WTC11 (cell line): ENCODE data around the gene SIK2. TPM values are rescaled to one million over a fixed set of nuclear protein-coding genes. Genes with fewer than 3 reads are reported as not detected.

Source experiments
- ATAC-seq: fragments of 200-7000 bp; cut with Tn5 transposase; 2 replicates; pipeline ENCODE4 v1.10.0; 2021; ENCODE audit warnings: mild to moderate bottlenecking, moderate library complexity
- CTCF ChIA-PET: fragments of 300-600 bp; sonication (Branson Sonifier 250); formaldehyde crosslinking; loops from one replicate; lab custom pipeline; 2021; ENCODE audit warnings: antibody characterized with exemption; lab: Charles Lee
- POLR2A ChIA-PET: fragments of 350-600 bp; sonication (Branson Sonifier 250); formaldehyde crosslinking; loops from one replicate; lab custom pipeline; 2021; ENCODE audit warnings: antibody characterized with exemption; lab: Charles Lee
- DNase-seq: peaks from one replicate; pipeline ENCODE4 v3.0.0; 2021; ENCODE audit warnings: low spot score
- H3K27ac Mint-ChIP-seq: 2 replicates; pipeline ENCODE4 v1.8.0; 2021; ENCODE audit warnings: mixed read lengths
- H3K27me3 Mint-ChIP-seq: 2 replicates; pipeline ENCODE4 v1.8.0; 2021; ENCODE audit warnings: low read depth, mild to moderate bottlenecking, moderate library complexity, mixed read lengths
- H3K36me3 Mint-ChIP-seq: 2 replicates; pipeline ENCODE4 v1.8.0; 2021; ENCODE audit warnings: mixed read lengths
- H3K4me1 Mint-ChIP-seq: 2 replicates; pipeline ENCODE4 v1.8.0; 2022; ENCODE audit warnings: mixed read lengths
- H3K4me3 Mint-ChIP-seq: 2 replicates; pipeline ENCODE4 v1.8.0; 2021; ENCODE audit warnings: mild to moderate bottlenecking, moderate library complexity, mixed read lengths
- H3K9me3 Mint-ChIP-seq: 2 replicates; pipeline ENCODE4 v1.8.0; 2021; ENCODE audit warnings: mixed read lengths
- CREB1 ChIP-seq: sonication (generic); formaldehyde crosslinking; IDR thresholded peaks from 2 replicates; pipeline ENCODE4 v1.8.0; 2023; ENCODE audit warnings: mild to moderate bottlenecking, missing genetic modification reagents
- FOXP1 ChIP-seq: sonication (generic); formaldehyde crosslinking; IDR thresholded peaks from 2 replicates; pipeline ENCODE4 v1.8.0; 2022; ENCODE audit warnings: missing genetic modification reagents, mild to moderate bottlenecking, moderate library complexity, borderline replicate concordance
- MXD4 ChIP-seq: fragments of 250-450 bp; sonication (Bioruptor Pico); IDR thresholded peaks from 2 replicates; pipeline ENCODE4 v1.8.0; 2021; ENCODE audit warnings: mild to moderate bottlenecking, moderate library complexity, borderline replicate concordance
- NR2C2 ChIP-seq: sonication (generic); formaldehyde crosslinking; IDR thresholded peaks from 2 replicates; pipeline ENCODE4 v1.8.0; 2022; ENCODE audit warnings: mild to moderate bottlenecking, missing genetic modification reagents
- NR3C1 ChIP-seq: sonication (generic); formaldehyde crosslinking; conservative IDR thresholded peaks from 2 replicates; pipeline ENCODE4 v1.8.1; 2023; ENCODE audit warnings: low read depth, mild to moderate bottlenecking, missing genetic modification reagents
- TEAD4 ChIP-seq: sonication (generic); formaldehyde crosslinking; IDR thresholded peaks from 2 replicates; pipeline ENCODE4 v1.8.0; 2022; ENCODE audit warnings: mild to moderate bottlenecking, missing genetic modification reagents
- TP53 ChIP-seq: sonication (generic); formaldehyde crosslinking; IDR thresholded peaks from 2 replicates; pipeline ENCODE4 v1.8.1; 2023; ENCODE audit warnings: mild to moderate bottlenecking, missing genetic modification reagents
- ZNF396 ChIP-seq: fragments of 250-450 bp; sonication (Bioruptor Pico); IDR thresholded peaks from 2 replicates; pipeline ENCODE4 v1.8.0; 2021; ENCODE audit warnings: mild to moderate bottlenecking, moderate library complexity, borderline replicate concordance
- total RNA-seq: library from RNA; stranded (reverse); gene quantifications from 3 replicates; pipeline ENCODE4 v1.2.3, GENCODE V29; 2021
- TF ChIP-seq, protein P1 (sequence below): sonication (generic); formaldehyde crosslinking; IDR thresholded peaks from 2 replicates; pipeline ENCODE4 v1.8.0; 2023; ENCODE audit warnings: missing genetic modification reagents, mild to moderate bottlenecking, borderline replicate concordance
- TF ChIP-seq, protein P2 (sequence below): fragments of 250-450 bp; sonication (Bioruptor Pico); IDR thresholded peaks from 2 replicates; pipeline ENCODE4 v1.9.0; 2021; ENCODE audit warnings: mild to moderate bottlenecking, borderline replicate concordance
- TF ChIP-seq, protein P3 (sequence below): sonication (generic); formaldehyde crosslinking; conservative IDR thresholded peaks from 2 replicates; pipeline ENCODE4 v1.8.1; 2022; ENCODE audit warnings: mild to moderate bottlenecking, missing genetic modification reagents
- TF ChIP-seq, protein P4 (sequence below): sonication (generic); formaldehyde crosslinking; IDR thresholded peaks from 2 replicates; pipeline ENCODE4 v1.8.0; 2022; ENCODE audit warnings: mild to moderate bottlenecking, missing genetic modification reagents
- TF ChIP-seq, protein P5 (sequence below): sonication (generic); formaldehyde crosslinking; IDR thresholded peaks from 2 replicates; pipeline ENCODE4 v1.8.0; 2022; ENCODE audit warnings: mild to moderate bottlenecking, missing genetic modification reagents
- TF ChIP-seq, protein P6 (sequence below): sonication (generic); formaldehyde crosslinking; IDR thresholded peaks from 2 replicates; pipeline ENCODE4 v1.8.0; 2022; ENCODE audit warnings: mild to moderate bottlenecking, missing genetic modification reagents
- TF ChIP-seq, protein P7 (sequence below): sonication (generic); formaldehyde crosslinking; IDR thresholded peaks from 2 replicates; pipeline ENCODE4 v1.8.1; 2022; ENCODE audit warnings: low read depth, mild to moderate bottlenecking, moderate library complexity, missing genetic modification reagents, borderline replicate concordance

Gene SIK2
- total RNA-seq, 1 experiment from 2014 or later = 7.2 TPM

DNA sequence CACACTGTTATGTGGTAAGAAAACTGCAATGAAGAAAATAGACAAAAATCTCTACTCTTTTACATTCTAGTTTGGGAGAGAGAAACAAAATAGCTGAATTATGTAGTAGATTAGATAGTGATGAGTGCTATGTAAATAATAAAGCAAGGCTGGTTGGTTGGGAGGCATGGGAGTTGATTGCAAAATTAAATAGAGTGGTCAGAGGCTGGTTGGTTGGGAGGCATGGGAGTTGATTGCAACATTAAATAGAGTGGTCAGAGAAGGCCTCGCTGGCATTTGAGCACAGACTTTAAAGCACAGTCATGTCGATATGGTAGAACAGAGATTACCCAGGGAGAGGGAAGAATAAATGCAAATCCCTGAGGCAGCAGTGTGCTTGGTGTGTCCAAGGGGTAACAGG lies 22.4 kb downstream of the SIK2 start (continued):
- TF ChIP-seq, protein P1, sequence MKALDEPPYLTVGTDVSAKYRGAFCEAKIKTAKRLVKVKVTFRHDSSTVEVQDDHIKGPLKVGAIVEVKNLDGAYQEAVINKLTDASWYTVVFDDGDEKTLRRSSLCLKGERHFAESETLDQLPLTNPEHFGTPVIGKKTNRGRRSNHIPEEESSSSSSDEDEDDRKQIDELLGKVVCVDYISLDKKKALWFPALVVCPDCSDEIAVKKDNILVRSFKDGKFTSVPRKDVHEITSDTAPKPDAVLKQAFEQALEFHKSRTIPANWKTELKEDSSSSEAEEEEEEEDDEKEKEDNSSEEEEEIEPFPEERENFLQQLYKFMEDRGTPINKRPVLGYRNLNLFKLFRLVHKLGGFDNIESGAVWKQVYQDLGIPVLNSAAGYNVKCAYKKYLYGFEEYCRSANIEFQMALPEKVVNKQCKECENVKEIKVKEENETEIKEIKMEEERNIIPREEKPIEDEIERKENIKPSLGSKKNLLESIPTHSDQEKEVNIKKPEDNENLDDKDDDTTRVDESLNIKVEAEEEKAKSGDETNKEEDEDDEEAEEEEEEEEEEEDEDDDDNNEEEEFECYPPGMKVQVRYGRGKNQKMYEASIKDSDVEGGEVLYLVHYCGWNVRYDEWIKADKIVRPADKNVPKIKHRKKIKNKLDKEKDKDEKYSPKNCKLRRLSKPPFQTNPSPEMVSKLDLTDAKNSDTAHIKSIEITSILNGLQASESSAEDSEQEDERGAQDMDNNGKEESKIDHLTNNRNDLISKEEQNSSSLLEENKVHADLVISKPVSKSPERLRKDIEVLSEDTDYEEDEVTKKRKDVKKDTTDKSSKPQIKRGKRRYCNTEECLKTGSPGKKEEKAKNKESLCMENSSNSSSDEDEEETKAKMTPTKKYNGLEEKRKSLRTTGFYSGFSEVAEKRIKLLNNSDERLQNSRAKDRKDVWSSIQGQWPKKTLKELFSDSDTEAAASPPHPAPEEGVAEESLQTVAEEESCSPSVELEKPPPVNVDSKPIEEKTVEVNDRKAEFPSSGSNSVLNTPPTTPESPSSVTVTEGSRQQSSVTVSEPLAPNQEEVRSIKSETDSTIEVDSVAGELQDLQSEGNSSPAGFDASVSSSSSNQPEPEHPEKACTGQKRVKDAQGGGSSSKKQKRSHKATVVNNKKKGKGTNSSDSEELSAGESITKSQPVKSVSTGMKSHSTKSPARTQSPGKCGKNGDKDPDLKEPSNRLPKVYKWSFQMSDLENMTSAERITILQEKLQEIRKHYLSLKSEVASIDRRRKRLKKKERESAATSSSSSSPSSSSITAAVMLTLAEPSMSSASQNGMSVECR (CRISPR knock-in tag) = no peak
- TF ChIP-seq MXD4 (CRISPR knock-in tag) (no peak), TP53 (CRISPR knock-in tag) (no peak)
- TF ChIP-seq, all 79 proteins: peak for 0

DNA sequence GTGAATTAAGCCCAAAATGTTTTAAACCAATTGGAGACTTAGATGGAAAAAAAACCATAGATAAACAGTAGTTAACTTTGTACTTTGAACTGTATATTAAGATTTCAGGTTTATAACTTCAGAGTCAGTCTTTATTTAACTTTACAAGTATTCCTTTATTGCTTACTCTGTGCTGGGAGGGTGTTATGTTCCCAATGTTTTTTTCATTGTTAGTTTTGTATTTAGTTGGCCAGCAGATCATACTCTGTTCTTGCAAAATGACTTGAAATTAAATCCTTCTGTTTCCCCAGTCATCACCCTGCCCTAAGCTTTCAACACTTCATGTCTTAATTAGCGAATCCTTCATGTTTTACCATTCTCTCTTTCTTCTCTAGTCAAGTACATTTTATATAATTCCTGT lies 25.3 kb downstream of the SIK2 start:
- H3K9me3 Mint-ChIP-seq = peaks cover 7% of the 10 kb centered on the region
- no peak overlapping the region for H3K4me3 Mint-ChIP-seq
- ChIA-PET CTCF (no interaction called here), POLR2A (no interaction called here)
- ATAC-seq (no peak), DNase-seq (no peak)
- H3K27me3 Mint-ChIP-seq = no peaks in the 10 kb centered on the region
- TF ChIP-seq FOXP1 (CRISPR knock-in tag) (no peak), ZNF396 (no peak), TEAD4 (CRISPR knock-in tag) (no peak), MXD4 (CRISPR knock-in tag) (no peak)
- TF ChIP-seq, protein P2, sequence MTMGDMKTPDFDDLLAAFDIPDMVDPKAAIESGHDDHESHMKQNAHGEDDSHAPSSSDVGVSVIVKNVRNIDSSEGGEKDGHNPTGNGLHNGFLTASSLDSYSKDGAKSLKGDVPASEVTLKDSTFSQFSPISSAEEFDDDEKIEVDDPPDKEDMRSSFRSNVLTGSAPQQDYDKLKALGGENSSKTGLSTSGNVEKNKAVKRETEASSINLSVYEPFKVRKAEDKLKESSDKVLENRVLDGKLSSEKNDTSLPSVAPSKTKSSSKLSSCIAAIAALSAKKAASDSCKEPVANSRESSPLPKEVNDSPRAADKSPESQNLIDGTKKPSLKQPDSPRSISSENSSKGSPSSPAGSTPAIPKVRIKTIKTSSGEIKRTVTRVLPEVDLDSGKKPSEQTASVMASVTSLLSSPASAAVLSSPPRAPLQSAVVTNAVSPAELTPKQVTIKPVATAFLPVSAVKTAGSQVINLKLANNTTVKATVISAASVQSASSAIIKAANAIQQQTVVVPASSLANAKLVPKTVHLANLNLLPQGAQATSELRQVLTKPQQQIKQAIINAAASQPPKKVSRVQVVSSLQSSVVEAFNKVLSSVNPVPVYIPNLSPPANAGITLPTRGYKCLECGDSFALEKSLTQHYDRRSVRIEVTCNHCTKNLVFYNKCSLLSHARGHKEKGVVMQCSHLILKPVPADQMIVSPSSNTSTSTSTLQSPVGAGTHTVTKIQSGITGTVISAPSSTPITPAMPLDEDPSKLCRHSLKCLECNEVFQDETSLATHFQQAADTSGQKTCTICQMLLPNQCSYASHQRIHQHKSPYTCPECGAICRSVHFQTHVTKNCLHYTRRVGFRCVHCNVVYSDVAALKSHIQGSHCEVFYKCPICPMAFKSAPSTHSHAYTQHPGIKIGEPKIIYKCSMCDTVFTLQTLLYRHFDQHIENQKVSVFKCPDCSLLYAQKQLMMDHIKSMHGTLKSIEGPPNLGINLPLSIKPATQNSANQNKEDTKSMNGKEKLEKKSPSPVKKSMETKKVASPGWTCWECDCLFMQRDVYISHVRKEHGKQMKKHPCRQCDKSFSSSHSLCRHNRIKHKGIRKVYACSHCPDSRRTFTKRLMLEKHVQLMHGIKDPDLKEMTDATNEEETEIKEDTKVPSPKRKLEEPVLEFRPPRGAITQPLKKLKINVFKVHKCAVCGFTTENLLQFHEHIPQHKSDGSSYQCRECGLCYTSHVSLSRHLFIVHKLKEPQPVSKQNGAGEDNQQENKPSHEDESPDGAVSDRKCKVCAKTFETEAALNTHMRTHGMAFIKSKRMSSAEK = no peak
- TF ChIP-seq, protein P3, sequence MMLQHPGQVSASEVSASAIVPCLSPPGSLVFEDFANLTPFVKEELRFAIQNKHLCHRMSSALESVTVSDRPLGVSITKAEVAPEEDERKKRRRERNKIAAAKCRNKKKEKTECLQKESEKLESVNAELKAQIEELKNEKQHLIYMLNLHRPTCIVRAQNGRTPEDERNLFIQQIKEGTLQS (CRISPR knock-in tag) = no peak
- TF ChIP-seq, protein P4, sequence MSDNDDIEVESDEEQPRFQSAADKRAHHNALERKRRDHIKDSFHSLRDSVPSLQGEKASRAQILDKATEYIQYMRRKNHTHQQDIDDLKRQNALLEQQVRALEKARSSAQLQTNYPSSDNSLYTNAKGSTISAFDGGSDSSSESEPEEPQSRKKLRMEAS (CRISPR knock-in tag) = no peak
- H3K4me1 Mint-ChIP-seq = no peaks in the 10 kb centered on the region
- peaks cover 8% of the 10 kb centered on the region for H3K36me3 Mint-ChIP-seq
- no peak overlapping the region for H3K27ac Mint-ChIP-seq

DNA sequence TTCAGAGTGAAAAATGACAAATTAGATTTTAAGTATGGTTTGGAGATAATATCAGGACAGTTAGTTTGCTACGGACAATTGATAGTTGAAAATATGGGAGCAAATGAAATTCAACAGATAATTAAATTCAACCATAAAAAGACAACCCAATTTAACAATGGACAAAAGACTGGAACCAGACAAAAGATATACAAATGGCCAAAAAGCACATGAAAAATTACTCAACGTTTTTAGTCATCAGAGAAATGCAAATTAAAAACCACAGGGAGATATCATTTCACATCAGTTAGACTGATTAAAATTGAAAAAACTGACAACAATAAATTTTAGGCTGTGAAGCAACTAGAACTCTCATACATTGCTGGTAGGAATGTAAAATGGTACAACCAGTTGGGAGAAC lies 27.2 kb downstream of the SIK2 start:
- no peak overlapping the region for H3K27ac Mint-ChIP-seq
- H3K4me1 Mint-ChIP-seq = peaks cover 4% of the 10 kb centered on the region
- DNase-seq (no peak), ATAC-seq (no peak)
- no peaks in the 10 kb centered on the region for H3K9me3 Mint-ChIP-seq
- POLR2A ChIA-PET = no interaction called here
- no peak overlapping the region for H3K4me3 Mint-ChIP-seq
- no peaks in the 10 kb centered on the region for H3K36me3 Mint-ChIP-seq
- no peaks in the 10 kb centered on the region for H3K27me3 Mint-ChIP-seq
- CTCF ChIA-PET = no interaction called here
- TF ChIP-seq, protein P5, sequence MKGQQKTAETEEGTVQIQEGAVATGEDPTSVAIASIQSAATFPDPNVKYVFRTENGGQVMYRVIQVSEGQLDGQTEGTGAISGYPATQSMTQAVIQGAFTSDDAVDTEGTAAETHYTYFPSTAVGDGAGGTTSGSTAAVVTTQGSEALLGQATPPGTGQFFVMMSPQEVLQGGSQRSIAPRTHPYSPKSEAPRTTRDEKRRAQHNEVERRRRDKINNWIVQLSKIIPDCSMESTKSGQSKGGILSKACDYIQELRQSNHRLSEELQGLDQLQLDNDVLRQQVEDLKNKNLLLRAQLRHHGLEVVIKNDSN (CRISPR knock-in tag) = no peak
- TF ChIP-seq, protein P3 (CRISPR knock-in tag) = no peak
- TF ChIP-seq, protein P6, sequence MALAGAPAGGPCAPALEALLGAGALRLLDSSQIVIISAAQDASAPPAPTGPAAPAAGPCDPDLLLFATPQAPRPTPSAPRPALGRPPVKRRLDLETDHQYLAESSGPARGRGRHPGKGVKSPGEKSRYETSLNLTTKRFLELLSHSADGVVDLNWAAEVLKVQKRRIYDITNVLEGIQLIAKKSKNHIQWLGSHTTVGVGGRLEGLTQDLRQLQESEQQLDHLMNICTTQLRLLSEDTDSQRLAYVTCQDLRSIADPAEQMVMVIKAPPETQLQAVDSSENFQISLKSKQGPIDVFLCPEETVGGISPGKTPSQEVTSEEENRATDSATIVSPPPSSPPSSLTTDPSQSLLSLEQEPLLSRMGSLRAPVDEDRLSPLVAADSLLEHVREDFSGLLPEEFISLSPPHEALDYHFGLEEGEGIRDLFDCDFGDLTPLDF (CRISPR knock-in tag) = no peak
- TF ChIP-seq, protein P7, sequence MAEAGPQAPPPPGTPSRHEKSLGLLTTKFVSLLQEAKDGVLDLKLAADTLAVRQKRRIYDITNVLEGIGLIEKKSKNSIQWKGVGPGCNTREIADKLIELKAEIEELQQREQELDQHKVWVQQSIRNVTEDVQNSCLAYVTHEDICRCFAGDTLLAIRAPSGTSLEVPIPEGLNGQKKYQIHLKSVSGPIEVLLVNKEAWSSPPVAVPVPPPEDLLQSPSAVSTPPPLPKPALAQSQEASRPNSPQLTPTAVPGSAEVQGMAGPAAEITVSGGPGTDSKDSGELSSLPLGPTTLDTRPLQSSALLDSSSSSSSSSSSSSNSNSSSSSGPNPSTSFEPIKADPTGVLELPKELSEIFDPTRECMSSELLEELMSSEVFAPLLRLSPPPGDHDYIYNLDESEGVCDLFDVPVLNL (CRISPR knock-in tag) = no peak
- TF ChIP-seq, protein P1 (CRISPR knock-in tag) = no peak
- no peak for TF ChIP-seq NR3C1
- TF ChIP-seq NR2C2 = no peak
- no peak for TF ChIP-seq CREB1 (CRISPR knock-in tag)
